MG63 (cell line): Measurements from ENCODE around the gene DAPK2. TPM values are rescaled to one million over a fixed set of nuclear protein-coding genes. Genes with fewer than 3 reads are reported as not detected.

Experiments used
- DNase-seq: peaks from one replicate; pipeline ENCODE4 v3.0.0-alpha.2; 2020
- H3K27me3 ChIP-seq: fragments of 250-450 bp; sonication (Bioruptor Pico); 2 replicates; pipeline ENCODE4 v1.5.1; 2020; ENCODE audit warnings: mild to moderate bottlenecking, moderate library complexity
- H3K36me3 ChIP-seq: fragments of 250-450 bp; sonication (Bioruptor Pico); 2 replicates; pipeline ENCODE4 v1.5.1; 2020; ENCODE audit warnings: mild to moderate bottlenecking, moderate library complexity
- H3K4me3 ChIP-seq: fragments of 250-450 bp; sonication (Bioruptor Pico); 2 replicates; pipeline ENCODE4 v1.5.1; 2020; ENCODE audit warnings: mild to moderate bottlenecking, moderate library complexity
- H3K9me3 ChIP-seq: fragments of 250-450 bp; sonication (Bioruptor Pico); 2 replicates; pipeline ENCODE4 v1.5.1; 2020; ENCODE audit warnings: mild to moderate bottlenecking, moderate library complexity
- total RNA-seq: library from RNA; depleted of rRNA; stranded (reverse); fragments of >200 nt; shearing (Covaris generic); gene quantifications from 2 replicates; pipeline ENCODE4 v1.2.3, GENCODE V29; 2014; ENCODE audit warnings: low replicate concordance; rRNA removed

DAPK2 gene
- total RNA-seq, 1 experiment from 2014 or later = 3.5 TPM

DNA sequence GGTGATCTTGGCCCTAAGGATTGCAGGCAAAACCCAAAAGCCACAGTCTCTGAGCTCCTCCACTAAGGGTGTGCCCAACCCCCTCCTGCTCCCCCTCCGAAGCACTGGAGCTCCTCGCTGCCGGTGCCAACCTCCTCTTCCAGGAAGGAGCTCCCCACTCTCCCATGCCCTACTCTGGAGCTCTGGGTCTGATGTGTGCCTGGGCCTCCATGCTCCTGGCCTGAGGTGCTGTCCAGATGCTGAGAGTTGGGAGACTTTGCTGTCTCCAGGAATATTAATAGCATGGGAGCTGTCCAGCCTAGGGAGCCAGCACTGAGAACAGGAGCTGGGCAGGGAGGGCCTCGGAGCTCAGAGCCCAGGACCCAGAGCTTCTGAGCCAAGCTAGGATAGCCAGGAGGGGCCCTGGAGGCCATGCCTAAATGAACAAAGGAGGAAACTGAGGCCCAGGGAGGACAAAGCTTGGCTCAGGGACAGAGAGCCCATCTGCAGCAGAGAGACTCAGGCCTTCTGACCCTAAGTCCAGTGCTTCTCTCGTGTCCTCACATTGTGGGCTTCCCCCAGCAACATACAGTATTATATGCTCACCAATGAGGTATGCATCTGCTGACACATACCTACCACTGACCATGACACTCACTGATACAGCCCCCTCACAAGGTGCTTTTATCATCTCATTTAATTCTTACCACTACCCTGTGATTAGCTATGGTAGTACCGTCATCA lies 175.6 kb downstream of the DAPK2 start:
- Histone ChIP-seq H3K27me3 (no peaks in the 10 kb centered on the region), H3K4me3 (no peak overlapping the region), H3K36me3 (no peaks in the 10 kb centered on the region), H3K9me3 (no peaks in the 10 kb centered on the region)
- DNase-seq = peak; percentile 63

GRCh38 chr15:63870043-63870394 lies 176.3 kb downstream of the DAPK2 start:
- no peak for DNase-seq
- H3K36me3 ChIP-seq = no peaks in the 10 kb centered on the region
- H3K9me3 ChIP-seq = no peaks in the 10 kb centered on the region

DNA sequence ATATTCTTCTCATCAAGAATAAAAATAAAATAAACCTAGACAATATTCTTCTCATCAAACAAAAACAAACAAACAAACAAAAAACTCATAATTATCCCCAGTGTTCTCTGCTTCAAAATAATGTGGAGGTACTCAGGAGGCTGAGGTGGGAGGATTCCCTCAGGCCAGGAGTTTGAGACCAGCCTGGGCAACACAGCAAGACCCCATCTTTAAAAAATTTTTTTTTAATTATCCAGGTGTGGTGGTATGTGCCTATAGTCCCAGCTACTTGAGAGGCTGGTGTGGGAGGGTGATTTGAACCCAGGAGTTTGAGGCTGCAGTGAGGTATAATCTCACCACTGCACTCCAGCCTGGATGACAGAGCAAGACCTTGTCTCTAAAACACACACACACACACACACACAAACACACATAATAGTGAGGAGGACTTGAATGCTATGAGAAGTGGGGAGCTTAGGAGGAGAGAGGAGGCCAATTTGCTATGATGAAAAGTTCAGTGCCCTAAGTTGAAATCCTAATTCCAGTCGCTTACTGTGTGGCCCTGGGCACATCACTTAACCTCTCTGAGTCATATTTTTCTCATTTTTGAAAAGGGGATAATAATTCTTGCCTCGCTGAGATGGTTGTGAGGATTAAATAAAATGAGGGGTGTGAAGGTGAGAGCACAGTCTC lies 176.8 kb downstream of the DAPK2 start:
- no peaks in the 10 kb centered on the region for H3K36me3 ChIP-seq
- H3K9me3 ChIP-seq = no peaks in the 10 kb centered on the region
- H3K4me3 ChIP-seq = no peak overlapping the region
- DNase-seq = no peak
- no peaks in the 10 kb centered on the region for H3K27me3 ChIP-seq

More at GRCh38 chr15:63870043-63870394, 176.3 kb downstream of the DAPK2 start:
- no peak overlapping the region for H3K4me3 ChIP-seq
- H3K27me3 ChIP-seq = no peaks in the 10 kb centered on the region

DNA sequence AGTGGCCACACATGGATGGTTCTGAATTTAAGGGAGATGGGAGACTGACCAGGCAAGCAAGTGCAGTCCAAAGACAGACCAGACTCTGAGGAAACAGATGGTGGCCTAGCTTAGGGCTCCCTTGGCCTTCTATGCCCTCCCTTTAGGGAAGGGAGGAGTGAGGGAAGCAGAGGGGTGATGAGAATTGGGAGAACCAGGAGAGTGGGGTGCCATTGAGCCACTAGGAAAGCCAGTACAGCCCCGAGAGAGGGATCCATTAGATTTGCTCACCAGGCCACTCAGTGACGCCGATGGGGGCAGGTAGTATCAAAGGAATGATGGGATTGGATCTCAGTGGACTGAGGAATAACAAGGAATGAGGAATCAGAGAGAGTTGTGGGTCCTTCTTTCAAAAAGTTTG lies 182.1 kb downstream of the DAPK2 start:
- Histone ChIP-seq H3K4me3 (no peak overlapping the region), H3K9me3 (no peaks in the 10 kb centered on the region), H3K27me3 (no peaks in the 10 kb centered on the region), H3K36me3 (no peaks in the 10 kb centered on the region)
- no peak for DNase-seq

DNA sequence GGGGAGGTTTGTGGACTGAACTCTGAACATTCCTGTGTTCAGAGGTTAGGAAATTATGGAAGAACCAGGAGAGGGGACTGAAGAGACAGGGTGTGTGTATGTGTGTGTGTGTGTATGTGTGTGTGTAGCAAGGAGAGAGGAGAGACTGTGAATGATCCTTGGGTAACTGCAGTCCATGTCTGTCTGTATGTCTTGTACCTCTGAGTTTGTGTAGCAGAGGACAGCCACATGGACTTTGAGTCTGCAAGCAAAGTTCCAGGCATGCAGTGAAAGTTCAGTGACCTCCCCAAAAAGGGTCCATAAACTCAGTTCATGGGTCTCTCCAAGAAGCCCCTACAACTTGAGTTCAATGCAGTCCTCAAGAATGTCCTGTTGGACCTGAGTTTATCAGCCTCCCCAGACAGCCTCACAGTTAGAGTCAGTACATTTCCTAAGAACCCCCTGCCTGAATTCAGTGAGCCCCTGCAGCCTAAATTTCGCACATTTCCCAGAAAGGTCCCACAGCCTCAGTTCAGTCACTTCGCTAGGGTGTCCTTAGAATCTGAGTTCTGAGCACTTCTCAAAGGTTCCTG lies 184.3 kb downstream of the DAPK2 start:
- H3K36me3 ChIP-seq = no peaks in the 10 kb centered on the region
- no peaks in the 10 kb centered on the region for H3K27me3 ChIP-seq
- DNase-seq = no peak
- H3K9me3 ChIP-seq = no peaks in the 10 kb centered on the region
- H3K4me3 ChIP-seq = no peak overlapping the region

GRCh38 chr15:63860555-63860954 lies 185.7 kb downstream of the DAPK2 start:
- Histone ChIP-seq H3K9me3 (no peaks in the 10 kb centered on the region), H3K36me3 (no peaks in the 10 kb centered on the region), H3K4me3 (no peak overlapping the region), H3K27me3 (no peaks in the 10 kb centered on the region)
- no peak for DNase-seq

DNA sequence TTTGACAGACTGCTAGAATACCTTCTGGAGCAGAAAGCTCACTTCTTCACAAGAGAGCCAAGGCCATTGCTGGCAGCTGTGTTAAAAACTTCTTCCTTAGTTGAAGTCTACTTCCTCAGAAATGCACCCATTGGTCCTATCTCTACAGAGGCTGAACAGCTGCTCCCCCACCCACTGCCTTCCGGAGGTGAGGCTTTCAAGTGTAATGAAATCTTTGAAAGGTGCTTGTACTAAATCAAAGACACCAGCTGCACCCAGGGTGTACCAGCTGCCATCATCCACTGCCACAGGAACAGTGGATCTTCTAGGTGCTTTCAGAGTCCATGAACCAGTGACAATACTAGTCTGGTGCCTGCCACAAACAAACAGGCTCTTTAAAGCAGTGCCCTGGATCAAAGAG lies 186.1 kb downstream of the DAPK2 start:
- no peak for DNase-seq
- H3K36me3 ChIP-seq = no peaks in the 10 kb centered on the region
- no peaks in the 10 kb centered on the region for H3K27me3 ChIP-seq
- no peaks in the 10 kb centered on the region for H3K9me3 ChIP-seq
- no peak overlapping the region for H3K4me3 ChIP-seq

DNA sequence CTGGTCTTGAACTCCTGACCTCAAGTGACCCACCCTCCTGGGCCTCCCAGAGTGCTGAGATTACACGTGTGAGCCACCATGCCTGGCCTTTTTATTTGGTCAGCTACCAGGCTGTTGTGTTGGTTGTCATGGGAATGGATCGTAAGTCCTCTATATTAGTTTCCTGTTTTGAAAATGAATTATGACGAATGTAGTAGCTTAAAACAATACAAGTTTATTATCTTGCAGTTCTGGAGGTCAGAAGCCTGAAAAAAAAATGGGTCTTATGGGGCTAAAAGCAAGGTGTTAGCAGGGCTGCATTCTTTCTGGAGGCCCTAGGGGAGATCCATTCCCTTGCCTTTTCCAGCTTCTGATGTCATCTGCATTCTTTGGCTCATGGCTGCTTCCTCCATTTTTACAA lies 187.4 kb downstream of the DAPK2 start:
- DNase-seq = no peak
- no peaks in the 10 kb centered on the region for H3K27me3 ChIP-seq
- H3K36me3 ChIP-seq = no peaks in the 10 kb centered on the region
- H3K4me3 ChIP-seq = no peak overlapping the region
- H3K9me3 ChIP-seq = no peaks in the 10 kb centered on the region

DNA sequence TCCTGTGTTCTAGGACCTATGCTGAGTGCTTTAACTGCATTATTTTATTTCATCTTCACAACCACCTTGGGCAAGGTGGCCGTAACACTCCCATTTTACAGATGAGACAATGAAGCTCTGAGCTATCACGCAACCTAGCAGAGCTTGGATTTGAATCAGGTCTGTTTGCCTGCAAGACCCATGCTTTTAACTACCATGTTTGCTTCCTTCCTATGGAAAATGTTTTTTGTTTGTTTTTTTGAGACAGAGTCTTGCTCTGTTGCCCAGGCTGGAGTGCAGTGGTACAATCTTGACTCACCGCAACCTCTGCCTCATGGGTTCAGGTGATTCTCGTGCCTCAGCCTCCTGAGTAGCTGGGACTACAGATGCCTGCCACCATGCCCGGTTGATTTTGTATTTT lies 187.8 kb downstream of the DAPK2 start:
- no peaks in the 10 kb centered on the region for H3K36me3 ChIP-seq
- no peak for DNase-seq
- H3K4me3 ChIP-seq = no peak overlapping the region
- no peaks in the 10 kb centered on the region for H3K27me3 ChIP-seq
- H3K9me3 ChIP-seq = no peaks in the 10 kb centered on the region

DNA sequence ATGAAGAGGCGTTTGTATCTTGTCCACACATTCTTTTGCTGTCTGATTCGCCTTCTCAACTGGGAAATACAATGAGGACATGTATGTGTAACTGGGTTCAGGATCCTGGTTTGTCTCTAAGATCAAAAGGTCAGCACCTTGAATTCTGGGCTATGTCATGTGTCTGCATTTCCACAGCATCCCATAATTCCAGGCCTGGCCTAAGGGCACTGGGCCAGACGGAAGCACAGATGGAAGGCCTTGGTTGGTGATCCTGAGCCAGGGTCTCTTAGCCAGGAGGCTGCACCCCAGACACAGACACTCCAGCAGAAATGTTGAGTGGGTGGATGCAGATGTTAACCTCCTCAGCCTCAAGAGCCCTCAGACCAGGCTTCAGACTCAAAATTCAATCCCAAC lies 188.8 kb downstream of the DAPK2 start:
- DNase-seq = no peak
- H3K9me3 ChIP-seq = no peaks in the 10 kb centered on the region
- no peak overlapping the region for H3K4me3 ChIP-seq
- no peaks in the 10 kb centered on the region for H3K27me3 ChIP-seq
- H3K36me3 ChIP-seq = no peaks in the 10 kb centered on the region

Other genes starting within 250 kb of the DAPK2 start
- 46.9 and 60.1 TPM in 2 replicates for gene HERC1, start 212.5 kb downstream of the DAPK2 start, total RNA-seq
- gene CIAO2A, start 47.4 kb upstream of the DAPK2 start, total RNA-seq = 176 and 187 TPM in 2 replicates
- gene SNX1, start 49.5 kb upstream of the DAPK2 start, total RNA-seq = 80.1 and 97.9 TPM in 2 replicates
- not detected in 2 replicates for gene SNX22, start 105.2 kb upstream of the DAPK2 start, total RNA-seq
- gene PPIB, start 116.5 kb upstream of the DAPK2 start, total RNA-seq = 1,039 and 1,137 TPM in 2 replicates